SK-N-MC (cell line): ENCODE results near the gene AAK1.
"Not testable (repeated sequence)": the region's sequence is repeated elsewhere in the genome, so short reads cannot be mapped to it uniquely, and the experiment has no call there.

Source experiments
- DNase-seq: peaks from one replicate; pipeline ENCODE4 v3.0.0-alpha.2; 2011; ENCODE audit warnings: low read depth, low spot score
- H3K27ac ChIP-seq: fragments of 200-600 bp; sonication (generic); 2 replicates; pipeline ENCODE4 v1.5.1; 2016; ENCODE audit warnings: mixed run types
- H3K36me3 ChIP-seq: fragments of 200-600 bp; sonication (generic); 2 replicates; pipeline ENCODE4 v1.6.1; 2017; ENCODE audit warnings: antibody characterized with exemption, low read length, mixed read lengths; ENCODE audit not compliant: insufficient read depth
- H3K4me3 ChIP-seq: fragments of 200-600 bp; sonication (generic); 2 replicates; pipeline ENCODE4 v1.5.1; 2016
- H3K9ac ChIP-seq: fragments of 200-600 bp; sonication (generic); 2 replicates; pipeline ENCODE4 v1.8.0; 2017; ENCODE audit warnings: mixed run types, mixed read lengths; ENCODE audit not compliant: insufficient read length
- H3K9me3 ChIP-seq: fragments of 200-600 bp; sonication (generic); 2 replicates; pipeline ENCODE4 v1.6.1; 2017; ENCODE audit warnings: low read depth, mild to moderate bottlenecking, antibody characterized with exemption, low read length, moderate library complexity, mixed read lengths
- EZH2 ChIP-seq: fragments of 200-600 bp; sonication (generic); IDR thresholded peaks from one replicate; pipeline ENCODE4 v1.6.1; 2017; ENCODE audit warnings: antibody characterized with exemption
- FOXP2 ChIP-seq: optimal IDR thresholded peaks from 2 replicates; pipeline ENCODE3; 2011; ENCODE audit warnings: mild to moderate bottlenecking, moderate library complexity; ENCODE audit not compliant: insufficient read depth; ENCODE audit errors: extremely low read length, control extremely low read depth
- POLR2AphosphoS5 ChIP-seq: IDR thresholded peaks from 2 replicates; pipeline ENCODE4 v1.6.1; 2012; ENCODE audit warnings: mild to moderate bottlenecking, low read depth, low read length, borderline replicate concordance

Gene AAK1

GRCh38 chr2:69624611-69625010 lies 18.9 kb downstream of the AAK1 start:
- Histone ChIP-seq H3K36me3 (no peaks in the 10 kb centered on the region), H3K9ac (no peak overlapping the region), H3K27ac (no peak overlapping the region)

GRCh38 chr2:69624131-69624530 lies 19.4 kb downstream of the AAK1 start:
- TF ChIP-seq POLR2AphosphoS5 (no peak), EZH2 (no peak), FOXP2 (no peak)
- DNase-seq, result no peak
- Histone ChIP-seq H3K27ac (no peak overlapping the region), H3K4me3 (no peak overlapping the region), H3K9me3 (no peaks in the 10 kb centered on the region), H3K9ac (no peak overlapping the region), H3K36me3 (no peaks in the 10 kb centered on the region)

More at GRCh38 chr2:69624611-69625010, 18.9 kb downstream of the AAK1 start:
- Histone ChIP-seq H3K4me3 (no peak overlapping the region), H3K9me3 (no peaks in the 10 kb centered on the region)
- TF ChIP-seq POLR2AphosphoS5 (no peak), FOXP2 (no peak), EZH2 (no peak)
- no peak for DNase-seq

- no peak overlapping the region for H3K9ac ChIP-seq
- H3K27ac ChIP-seq, result no peak overlapping the region
- no peaks in the 10 kb centered on the region for H3K9me3 ChIP-seq
- DNase-seq, result no peak
- no peak overlapping the region for H3K4me3 ChIP-seq
- TF ChIP-seq FOXP2 (no peak), EZH2 (no peak), POLR2AphosphoS5 (no peak)
- H3K36me3 ChIP-seq, result no peaks in the 10 kb centered on the region
Observed at GRCh38 chr2:69623236-69623635, 20.3 kb downstream of the AAK1 start.

GRCh38 chr2:69622805-69623204 lies 20.7 kb downstream of the AAK1 start:
- H3K27ac ChIP-seq, H3K9ac ChIP-seq, H3K36me3 ChIP-seq, DNase-seq, H3K9me3 ChIP-seq, H3K4me3 ChIP-seq: not testable (repeated sequence)

GRCh38 chr2:69622017-69622540 lies 21.5 kb downstream of the AAK1 start:
- not testable (repeated sequence) for H3K4me3 ChIP-seq, H3K36me3 ChIP-seq, DNase-seq, H3K9ac ChIP-seq, H3K9me3 ChIP-seq, H3K27ac ChIP-seq

- Histone ChIP-seq H3K27ac (no peak overlapping the region), H3K36me3 (no peaks in the 10 kb centered on the region), H3K4me3 (no peak overlapping the region), H3K9ac (no peak overlapping the region), H3K9me3 (no peaks in the 10 kb centered on the region)
- TF ChIP-seq EZH2 (no peak), FOXP2 (no peak), POLR2AphosphoS5 (no peak)
- no peak for DNase-seq
Observed at GRCh38 chr2:69621440-69621839, 22.1 kb downstream of the AAK1 start.

- Histone ChIP-seq H3K4me3 (no peak overlapping the region), H3K27ac (no peak overlapping the region), H3K9ac (no peak overlapping the region), H3K36me3 (no peaks in the 10 kb centered on the region), H3K9me3 (no peaks in the 10 kb centered on the region)
- no peak for TF ChIP-seq FOXP2
- no peak for TF ChIP-seq EZH2
- no peak for DNase-seq
Observed at GRCh38 chr2:69620870-69621269, 22.7 kb downstream of the AAK1 start.

- no peaks in the 10 kb centered on the region for H3K9me3 ChIP-seq
- H3K9ac ChIP-seq, result no peak overlapping the region
- no peak overlapping the region for H3K4me3 ChIP-seq
- TF ChIP-seq FOXP2 (no peak), EZH2 (no peak), POLR2AphosphoS5 (no peak)
- H3K27ac ChIP-seq, result no peak overlapping the region
- no peaks in the 10 kb centered on the region for H3K36me3 ChIP-seq
- DNase-seq, result no peak
Observed at GRCh38 chr2:69619725-69620124, 23.8 kb downstream of the AAK1 start.

- no peak for DNase-seq
- H3K9me3 ChIP-seq, result no peaks in the 10 kb centered on the region
- TF ChIP-seq FOXP2 (no peak), POLR2AphosphoS5 (no peak), EZH2 (no peak)
- H3K36me3 ChIP-seq, result no peaks in the 10 kb centered on the region
- no peak overlapping the region for H3K4me3 ChIP-seq
- H3K27ac ChIP-seq, result no peak overlapping the region
- no peak overlapping the region for H3K9ac ChIP-seq
Observed at GRCh38 chr2:69618362-69618761, 25.2 kb downstream of the AAK1 start.
